ENCODE measurements around the gene SLC23A2. TPM values are rescaled to one million over a fixed set of nuclear protein-coding genes. Genes with fewer than 3 reads are reported as not detected.
"Not testable (repeated sequence)": the region's sequence is repeated elsewhere in the genome, so short reads cannot be mapped to it uniquely, and the experiment has no call there.

The SLC23A2 gene
- total RNA-seq, 2 experiments from 2014 or later: 14.3 to 25.7 TPM

DNA sequence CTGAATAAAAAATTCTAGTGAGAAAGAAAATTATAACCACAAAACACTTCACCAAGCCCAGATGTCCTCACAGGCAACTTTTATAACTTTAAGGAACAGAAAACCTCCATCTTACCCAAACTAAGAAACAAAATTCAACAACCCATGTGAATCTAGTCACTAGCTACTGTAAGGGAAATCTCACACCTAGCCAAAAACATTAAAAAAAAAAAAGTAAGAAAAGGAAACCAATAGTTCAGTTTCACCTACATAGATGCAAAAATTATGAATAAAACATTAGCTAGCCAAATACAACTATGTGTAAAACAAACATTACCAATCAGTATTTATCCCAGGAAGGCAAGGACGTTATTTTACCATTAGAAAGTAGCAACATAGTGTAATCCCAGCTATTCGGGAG lies 35.5 kb upstream of the SLC23A2 start:
- TF ChIP-seq CTCF (conservative IDR thresholded peaks at IDR 0.05; ENCODE audit: low read length) (no peak), EZH2phosphoT487 (IDR thresholded peaks at IDR 0.05; ENCODE audit: borderline replicate concordance, low read depth, low read length) (no peak)
- Histone ChIP-seq H3K9me2 (ENCODE audit: insufficient read depth, low read length) (no peaks in the 10 kb centered on the region), H3K36me3 (ENCODE audit: insufficient read depth, low read length) (no peaks in the 10 kb centered on the region), H3K79me2 (ENCODE audit: insufficient read depth, low read depth, low read length) (no peaks in the 10 kb centered on the region), H3K4me2 (ENCODE audit: low read length) (no peak overlapping the region), H4K20me1 (ENCODE audit: insufficient read depth, low read length) (no peaks in the 10 kb centered on the region), H3K4me1 (ENCODE audit: insufficient read depth, low read length, poor library complexity, severe bottlenecking) (no peaks in the 10 kb centered on the region), H3K4me3 (ENCODE audit: low read depth, low read length, poor library complexity, severe bottlenecking) (no peak overlapping the region), H3K9me3 (ENCODE audit: low read length) (no peaks in the 10 kb centered on the region), H3K27ac (ENCODE audit: low read depth, low read length, poor library complexity, severe bottlenecking) (no peak overlapping the region), H2AFZ (ENCODE audit: low read length) (no peak overlapping the region)
- no TSS peak for BruUV-seq (replicated peaks)
- ChIA-PET CTCF (ENCODE audit: unreplicated experiment) (no interaction called here), POLR2A (interaction anchor here (0.6 to 2.0 kb wide), 7 partner anchors 12 to 350 kb away, joined by 3 to 5 read pairs (median 3); no protein-coding TSS in a partner anchor)
- intact Hi-C loops (cut with micrococcal nuclease; ENCODE audit: unreplicated experiment): no loop called here
- no peak for DNase-seq (ENCODE audit: low spot score)

- H3K9me3 ChIP-seq (ENCODE audit: low read length); H3K36me3 ChIP-seq (ENCODE audit: insufficient read depth, low read length); H3K4me3 ChIP-seq (ENCODE audit: low read depth, low read length, poor library complexity, severe bottlenecking); H2AFZ ChIP-seq (ENCODE audit: low read length); H3K4me2 ChIP-seq (ENCODE audit: low read length); DNase-seq (ENCODE audit: low spot score); H3K4me1 ChIP-seq (ENCODE audit: insufficient read depth, low read length, poor library complexity, severe bottlenecking); intact Hi-C loops (cut with micrococcal nuclease; ENCODE audit: unreplicated experiment); H3K79me2 ChIP-seq (ENCODE audit: insufficient read depth, low read depth, low read length); BruUV-seq (replicated peaks); H3K9me2 ChIP-seq (ENCODE audit: insufficient read depth, low read length); CTCF ChIA-PET (ENCODE audit: unreplicated experiment); H4K20me1 ChIP-seq (ENCODE audit: insufficient read depth, low read length); H3K27ac ChIP-seq (ENCODE audit: low read depth, low read length, poor library complexity, severe bottlenecking): not testable (repeated sequence)
- POLR2A ChIA-PET: interaction anchor here (0.6 kb wide), 1 partner anchor 28 kb away, joined by 3 read pairs; no protein-coding TSS in a partner anchor
These were observed 34.2 kb upstream of the SLC23A2 start for GRCh38 chr20:5035518-5035917.

- intact Hi-C loops (cut with micrococcal nuclease; ENCODE audit: unreplicated experiment): no loop called here
- no peak overlapping the region for H3K4me2 ChIP-seq (ENCODE audit: low read length)
- POLR2A ChIA-PET: interaction anchor here (0.5 kb wide), 1 partner anchor 76 kb away, joined by 4 read pairs; no protein-coding TSS in a partner anchor
- CTCF ChIA-PET (ENCODE audit: unreplicated experiment): no interaction called here
- no peaks in the 10 kb centered on the region for H3K79me2 ChIP-seq (ENCODE audit: insufficient read depth, low read depth, low read length)
- peaks cover 13% of the 10 kb centered on the region for H3K4me1 ChIP-seq (ENCODE audit: insufficient read depth, low read length, poor library complexity, severe bottlenecking)
- DNase-seq (ENCODE audit: low spot score): no peak
- no peak overlapping the region for H2AFZ ChIP-seq (ENCODE audit: low read length)
- H3K36me3 ChIP-seq (ENCODE audit: insufficient read depth, low read length): no peaks in the 10 kb centered on the region
- no peak overlapping the region for H3K27ac ChIP-seq (ENCODE audit: low read depth, low read length, poor library complexity, severe bottlenecking)
- no peaks in the 10 kb centered on the region for H3K9me2 ChIP-seq (ENCODE audit: insufficient read depth, low read length)
- no peaks in the 10 kb centered on the region for H4K20me1 ChIP-seq (ENCODE audit: insufficient read depth, low read length)
- no TSS peak for BruUV-seq (replicated peaks)
- H3K9me3 ChIP-seq (ENCODE audit: low read length): no peaks in the 10 kb centered on the region
- H3K4me3 ChIP-seq (ENCODE audit: low read depth, low read length, poor library complexity, severe bottlenecking): no peak overlapping the region
- no peak for TF ChIP-seq EZH2phosphoT487 (IDR thresholded peaks at IDR 0.05; ENCODE audit: borderline replicate concordance, low read depth, low read length)
- TF ChIP-seq CTCF (conservative IDR thresholded peaks at IDR 0.05; ENCODE audit: low read length): no peak
These were observed 32.3 kb upstream of the SLC23A2 start for GRCh38 chr20:5033566-5033965.

GRCh38 chr20:5031701-5032100 lies 30.4 kb upstream of the SLC23A2 start:
- intact Hi-C loops (cut with micrococcal nuclease; ENCODE audit: unreplicated experiment); POLR2A ChIA-PET; H3K36me3 ChIP-seq (ENCODE audit: insufficient read depth, low read length); DNase-seq (ENCODE audit: low spot score); BruUV-seq (replicated peaks); H3K9me3 ChIP-seq (ENCODE audit: low read length); H3K9me2 ChIP-seq (ENCODE audit: insufficient read depth, low read length); H3K4me2 ChIP-seq (ENCODE audit: low read length); H3K4me3 ChIP-seq (ENCODE audit: low read depth, low read length, poor library complexity, severe bottlenecking); H3K27ac ChIP-seq (ENCODE audit: low read depth, low read length, poor library complexity, severe bottlenecking); H3K79me2 ChIP-seq (ENCODE audit: insufficient read depth, low read depth, low read length); H2AFZ ChIP-seq (ENCODE audit: low read length); CTCF ChIA-PET (ENCODE audit: unreplicated experiment); H4K20me1 ChIP-seq (ENCODE audit: insufficient read depth, low read length): not testable (repeated sequence)
- H3K4me1 ChIP-seq (ENCODE audit: insufficient read depth, low read length, poor library complexity, severe bottlenecking): peaks cover 13% of the 10 kb centered on the region
